Chondrocyte (in vitro differentiated cells): ENCODE data around the gene ARHGAP26. TPM values are rescaled to one million over a fixed set of nuclear protein-coding genes. Genes with fewer than 3 reads are reported as not detected.
A peak's percentile ranks its signal among the peaks of the same experiment; 100 is the strongest.

Source experiments
- DNase-seq: peaks from one replicate; pipeline ENCODE4 v3.0.0; 2021; ENCODE audit warnings: mixed read lengths, low spot score
- H3K27ac Mint-ChIP-seq: one replicate; pipeline ENCODE4 v1.8.0; 2021; ENCODE audit warnings: mild to moderate bottlenecking, moderate library complexity, mixed read lengths; ENCODE audit not compliant: unreplicated experiment
- H3K27me3 Mint-ChIP-seq: 2 replicates; pipeline ENCODE4 v1.8.0; 2021; ENCODE audit warnings: low read depth, mixed read lengths
- H3K36me3 Mint-ChIP-seq: 2 replicates; pipeline ENCODE4 v1.8.0; 2021; ENCODE audit warnings: low read depth, mixed read lengths
- H3K4me1 Mint-ChIP-seq: 2 replicates; pipeline ENCODE4 v1.8.0; 2021; ENCODE audit warnings: low read depth, mild to moderate bottlenecking, mixed read lengths
- H3K4me3 Mint-ChIP-seq: one replicate; pipeline ENCODE4 v1.8.0; 2021; ENCODE audit warnings: mild to moderate bottlenecking, moderate library complexity, mixed read lengths; ENCODE audit not compliant: unreplicated experiment
- H3K9me3 Mint-ChIP-seq: 2 replicates; pipeline ENCODE4 v1.8.0; 2021; ENCODE audit warnings: low read depth, mixed read lengths
- CTCF ChIP-seq: fragments of 200-600 bp; sonication (generic); IDR thresholded peaks from 2 replicates; pipeline ENCODE4 v1.5.0; 2021; ENCODE audit warnings: antibody characterized with exemption, mild to moderate bottlenecking, moderate library complexity
- total RNA-seq: library from RNA; stranded (reverse); gene quantifications from 3 replicates; pipeline ENCODE4 v1.2.1, GENCODE V29; 2021

ARHGAP26 gene
- total RNA-seq, 1 donor from 2014 or later, result 16.4 TPM

- peak overlapping the region; percentile 18 for H3K27ac Mint-ChIP-seq
- H3K36me3 Mint-ChIP-seq, result no peaks in the 10 kb centered on the region
Observed at GRCh38 chr5:142824391-142824790, 54.2 kb downstream of the ARHGAP26 start.

GRCh38 chr5:142825378-142826089, 55.4 kb downstream of the ARHGAP26 start:
- H3K27me3 Mint-ChIP-seq, result no peaks in the 10 kb centered on the region
- DNase-seq, result no peak
- peaks cover 80% of the 10 kb centered on the region for H3K4me1 Mint-ChIP-seq
- H3K27ac Mint-ChIP-seq, result peak overlapping the region; percentile 24
- no peak overlapping the region for H3K4me3 Mint-ChIP-seq
- no peak for TF ChIP-seq CTCF
- H3K9me3 Mint-ChIP-seq, result no peaks in the 10 kb centered on the region
- no peaks in the 10 kb centered on the region for H3K36me3 Mint-ChIP-seq

More at GRCh38 chr5:142824391-142824790, 54.2 kb downstream of the ARHGAP26 start:
- Mint-ChIP-seq H3K27me3 (no peaks in the 10 kb centered on the region), H3K4me1 (peaks cover 76% of the 10 kb centered on the region), H3K9me3 (no peaks in the 10 kb centered on the region), H3K4me3 (no peak overlapping the region)
- DNase-seq, result no peak
- no peak for TF ChIP-seq CTCF

- Mint-ChIP-seq H3K4me3 (no peak overlapping the region), H3K27me3 (no peaks in the 10 kb centered on the region), H3K4me1 (peaks cover 80% of the 10 kb centered on the region), H3K27ac (peak overlapping the region; percentile 24), H3K36me3 (no peaks in the 10 kb centered on the region), H3K9me3 (no peaks in the 10 kb centered on the region)
- no peak for DNase-seq
- no peak for TF ChIP-seq CTCF
Observed at GRCh38 chr5:142826093-142826492, 55.9 kb downstream of the ARHGAP26 start.

GRCh38 chr5:142826741-142827492, 56.7 kb downstream of the ARHGAP26 start:
- H3K9me3 Mint-ChIP-seq, result no peaks in the 10 kb centered on the region
- peak overlapping the region; percentile 86 for H3K27ac Mint-ChIP-seq
- TF ChIP-seq CTCF, result no peak
- peaks cover 84% of the 10 kb centered on the region for H3K4me1 Mint-ChIP-seq
- no peaks in the 10 kb centered on the region for H3K27me3 Mint-ChIP-seq
- H3K4me3 Mint-ChIP-seq, result peak overlapping the region; percentile 10
- H3K36me3 Mint-ChIP-seq, result no peaks in the 10 kb centered on the region
- DNase-seq, result no peak

GRCh38 chr5:142827934-142828576, 57.9 kb downstream of the ARHGAP26 start:
- Mint-ChIP-seq H3K27ac (peak overlapping the region; percentile 19), H3K36me3 (no peaks in the 10 kb centered on the region), H3K4me1 (peaks cover 85% of the 10 kb centered on the region)

More at GRCh38 chr5:142827934-142828576, 57.9 kb downstream of the ARHGAP26 start:
- H3K9me3 Mint-ChIP-seq, result no peaks in the 10 kb centered on the region
- H3K4me3 Mint-ChIP-seq, result no peak overlapping the region
- DNase-seq, result no peak
- TF ChIP-seq CTCF, result no peak
- no peaks in the 10 kb centered on the region for H3K27me3 Mint-ChIP-seq
